Lower lobe of right lung (tissue), 2 donors: ENCODE data around the gene LRRC8B. TPM values are rescaled to one million over a fixed set of nuclear protein-coding genes. Genes with fewer than 3 reads are reported as not detected.

Experiments used
- ATAC-seq, 2 donors: fragments of 200-7000 bp; cut with Tn5 transposase; one replicate each; pipeline ENCODE4 v1.9.1; 2020 to 2022; ENCODE audit warnings: mild to moderate bottlenecking in 2 of 2, moderate library complexity in 2 of 2
- DNase-seq: peaks from one replicate; pipeline ENCODE4 v3.0.0-alpha.2; 2020
- H3K27ac ChIP-seq: fragments of 200-600 bp; one replicate; pipeline ENCODE4 v1.8.0; 2022
- H3K27me3 ChIP-seq: fragments of 200-600 bp; one replicate; pipeline ENCODE4 v1.8.0; 2022; ENCODE audit warnings: low read depth
- H3K36me3 ChIP-seq: fragments of 200-600 bp; one replicate; pipeline ENCODE4 v1.8.0; 2022; ENCODE audit warnings: mild to moderate bottlenecking
- H3K4me1 ChIP-seq: fragments of 200-600 bp; one replicate; pipeline ENCODE4 v1.8.0; 2022
- H3K4me3 ChIP-seq: fragments of 200-600 bp; one replicate; pipeline ENCODE4 v1.8.0; 2022; ENCODE audit warnings: mild to moderate bottlenecking
- H3K9me3 ChIP-seq: fragments of 200-600 bp; one replicate; pipeline ENCODE4 v1.8.0; 2022
- CTCF ChIP-seq: fragments of 200-600 bp; IDR thresholded peaks from one replicate; pipeline ENCODE4 v1.8.0; 2022; ENCODE audit warnings: antibody characterized with exemption, mild to moderate bottlenecking
- intact Hi-C: fragments of 100-400 bp; cut with DNase I; formaldehyde crosslinking; loops from one replicate; pipeline ENCODE4 v1.11.0; 2022
- total RNA-seq: library from RNA; stranded (reverse); fragmentation: NEBNext Ultra II Directional; extraction: Animal tissue kit (Norgen Biotek cat#: 25700); gene quantifications from one replicate; pipeline ENCODE4 v1.2.1, GENCODE V29; 2021
- donor health status: DM: no; HTN: yes; CAD: no; lungs with severe emphysema.

LRRC8B gene
- total RNA-seq, 1 donor from 2014 or later, result 16.4 TPM

GRCh38 chr1:89552471-89553081 is 27.9 kb downstream of the LRRC8B start:
- no peak for DNase-seq
- peak; percentile 67 to 84 for ATAC-seq
- Histone ChIP-seq H3K4me1 (peaks cover 50% of the 10 kb centered on the region), H3K27me3 (no peaks in the 10 kb centered on the region), H3K27ac (peak overlapping the region; percentile 70), H3K9me3 (no peaks in the 10 kb centered on the region), H3K36me3 (no peaks in the 10 kb centered on the region), H3K4me3 (peak overlapping the region; percentile 31)
- intact Hi-C loops, result no loop called here
- TF ChIP-seq CTCF, result no peak

- intact Hi-C loops, result no loop called here
- DNase-seq (no peak), ATAC-seq (peak in 1 of 2 donors; percentile 83)
- H3K27ac ChIP-seq, result peak overlapping the region; percentile 70
- peaks cover 44% of the 10 kb centered on the region for H3K4me1 ChIP-seq
- no peaks in the 10 kb centered on the region for H3K9me3 ChIP-seq
- H3K27me3 ChIP-seq, result no peaks in the 10 kb centered on the region
- no peak for TF ChIP-seq CTCF
- H3K4me3 ChIP-seq, result peak overlapping the region; percentile 31
- H3K36me3 ChIP-seq, result no peaks in the 10 kb centered on the region
Observed at GRCh38 chr1:89553157-89553556, 28.5 kb downstream of the LRRC8B start.

GRCh38 chr1:89555550-89555949 is 30.9 kb downstream of the LRRC8B start:
- ATAC-seq, result no peak
- intact Hi-C loops, result no loop called here
- no peak overlapping the region for H3K4me3 ChIP-seq
- no peak overlapping the region for H3K27ac ChIP-seq
- H3K4me1 ChIP-seq, result peaks cover 40% of the 10 kb centered on the region
- no peaks in the 10 kb centered on the region for H3K27me3 ChIP-seq
- no peak for TF ChIP-seq CTCF
- DNase-seq, result no peak
- H3K9me3 ChIP-seq, result no peaks in the 10 kb centered on the region
- no peaks in the 10 kb centered on the region for H3K36me3 ChIP-seq

GRCh38 chr1:89556726-89557444 is 32.3 kb downstream of the LRRC8B start:
- DNase-seq, result no peak
- H3K4me1 ChIP-seq, result peaks cover 39% of the 10 kb centered on the region
- no peak for TF ChIP-seq CTCF
- H3K27ac ChIP-seq, result no peak overlapping the region
- H3K36me3 ChIP-seq, result no peaks in the 10 kb centered on the region
- H3K4me3 ChIP-seq, result no peak overlapping the region
- H3K9me3 ChIP-seq, result no peaks in the 10 kb centered on the region
- no peaks in the 10 kb centered on the region for H3K27me3 ChIP-seq
- ATAC-seq, result no peak
- intact Hi-C loops, result no loop called here

- H3K4me1 ChIP-seq, result peaks cover 33% of the 10 kb centered on the region
- ATAC-seq, result no peak
- H3K36me3 ChIP-seq, result no peaks in the 10 kb centered on the region
- no peaks in the 10 kb centered on the region for H3K9me3 ChIP-seq
- no peak overlapping the region for H3K27ac ChIP-seq
- intact Hi-C loops, result no loop called here
- no peak for DNase-seq
- no peak for TF ChIP-seq CTCF
- no peaks in the 10 kb centered on the region for H3K27me3 ChIP-seq
- no peak overlapping the region for H3K4me3 ChIP-seq
Observed at GRCh38 chr1:89557445-89557825, 32.8 kb downstream of the LRRC8B start.
